H1 (cell line): ENCODE data around the gene TCERG1L. TPM values are rescaled to one million over a fixed set of nuclear protein-coding genes. Genes with fewer than 3 reads are reported as not detected.

ENCODE experiments used
- TAF1 ChIP-seq: IDR thresholded peaks from 2 replicates; pipeline ENCODE4 v1.6.1; 2011; ENCODE audit warnings: mild to moderate bottlenecking, low read depth, low read length
- TBP ChIP-seq: IDR thresholded peaks from 2 replicates; pipeline ENCODE4 v1.6.1; 2011; ENCODE audit warnings: low read depth, low read length, improper control_type of control experiment
- polyA plus RNA-seq, 7 experiments: library from polyadenylated mRNA; depleted of rRNA in 3 of 7; stranded (reverse) in 5 of 7; unstranded in 2 of 7; fragments of >200 nt in 5 of 7; fragments of 200-250 nt in 2 of 7; gene quantifications; 1 replicate in 5 of 7; 2 replicates in 1 of 7; 4 replicates in 1 of 7; pipeline versions ENCODE4 v1.2.1 to v1.2.3, GENCODE V29; 2011 to 2013; ENCODE audit warnings: missing spikeins in 2 of 7, mixed read lengths in 2 of 7
- total RNA-seq: library from RNA; stranded (reverse); fragmentation: NEBNext Ultra II Directional; extraction: Animal tissue kit (Norgen Biotek cat#: 25700); gene quantifications from 2 replicates; pipeline ENCODE4 v1.2.1, GENCODE V29; 2021

TCERG1L gene
- total and polyA plus RNA-seq, 2 of the 8 experiments (the other 6 are each of a cell fraction or from before 2014, with no cell fraction given), result 3.9 to 6.9 TPM

GRCh38 chr10:131150126-131150525 lies 161.4 kb downstream of the TCERG1L start (continued):
- TF ChIP-seq TBP (no peak), TAF1 (no peak)
